Stimulated activated CD8-positive, alpha-beta memory T cell treated with anti-CD3 and anti-CD28 coated beads, Interleukin-12 subunit alpha, Interleukin-12 subunit beta, amount 100 ng/mL, for 1 hour (primary cell): ENCODE results near the gene ZNF891.

Source experiments
- DNase-seq: peaks from one replicate; pipeline ENCODE4 v3.0.0-alpha.2; 2020; ENCODE audit warnings: low read depth

Gene ZNF891

GRCh38 chr12:133061954-133062353 is 68.1 kb downstream of the ZNF891 start:
- DNase-seq: no peak

GRCh38 chr12:133058203-133059113 is 71.6 kb downstream of the ZNF891 start:
- no peak for DNase-seq

DNA sequence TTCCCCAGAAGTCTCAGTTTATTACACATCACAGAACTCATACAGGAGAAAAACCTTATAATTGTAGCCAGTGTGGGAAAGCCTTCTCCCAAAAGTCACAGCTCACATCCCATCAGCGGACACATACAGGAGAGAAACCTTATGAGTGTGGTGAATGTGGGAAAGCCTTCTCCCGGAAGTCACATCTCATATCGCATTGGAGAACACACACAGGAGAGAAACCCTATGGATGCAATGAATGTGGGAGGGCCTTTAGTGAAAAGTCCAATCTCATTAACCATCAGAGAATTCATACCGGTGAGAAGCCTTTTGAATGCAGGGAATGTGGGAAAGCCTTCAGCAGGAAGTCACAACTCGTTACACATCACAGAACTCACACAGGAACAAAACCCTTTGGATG is 72.6 kb downstream of the ZNF891 start:
- no peak for DNase-seq
